GM21619 (cell line): ENCODE measurements around the gene OPCML.

ENCODE experiments used
- ATAC-seq: cut with Tn5 transposase; IDR thresholded peaks from one replicate; pipeline ENCODE4 v1.9.1; 2021; ENCODE audit not compliant: unreplicated experiment

The OPCML gene

GRCh38 chr11:132601875-132602274 lies 930.4 kb downstream of the OPCML start:
- no peak for ATAC-seq

GRCh38 chr11:132595711-132596134 lies 936.6 kb downstream of the OPCML start:
- ATAC-seq, result no peak

- ATAC-seq, result no peak
These were observed 937.1 kb downstream of the OPCML start for GRCh38 chr11:132595246-132595645.

- ATAC-seq, result no peak
These were observed 941.3 kb downstream of the OPCML start for GRCh38 chr11:132590986-132591385.

GRCh38 chr11:132590554-132590953 lies 941.7 kb downstream of the OPCML start:
- no peak for ATAC-seq

GRCh38 chr11:132589791-132590190 lies 942.5 kb downstream of the OPCML start:
- ATAC-seq, result no peak

- ATAC-seq, result no peak
These were observed 943.9 kb downstream of the OPCML start for GRCh38 chr11:132588366-132588765.

- ATAC-seq, result no peak
These were observed 944.6 kb downstream of the OPCML start for GRCh38 chr11:132587716-132588115.

GRCh38 chr11:132586801-132587200 lies 945.5 kb downstream of the OPCML start:
- no peak for ATAC-seq

GRCh38 chr11:132579634-132580327 lies 952.5 kb downstream of the OPCML start:
- no peak for ATAC-seq

- ATAC-seq, result no peak
These were observed 953.2 kb downstream of the OPCML start for GRCh38 chr11:132579136-132579535.

- ATAC-seq, result no peak
These were observed 953.7 kb downstream of the OPCML start for GRCh38 chr11:132578580-132578979.

- ATAC-seq, result no peak
These were observed 955.6 kb downstream of the OPCML start for GRCh38 chr11:132576706-132577105.

GRCh38 chr11:132564091-132564885 lies 968.0 kb downstream of the OPCML start:
- ATAC-seq, result no peak

GRCh38 chr11:132563050-132563449 lies 969.3 kb downstream of the OPCML start:
- no peak for ATAC-seq

GRCh38 chr11:132561937-132562336 lies 970.4 kb downstream of the OPCML start:
- no peak for ATAC-seq

GRCh38 chr11:132559331-132560036 lies 972.8 kb downstream of the OPCML start:
- no peak for ATAC-seq

- no peak for ATAC-seq
These were observed 976.0 kb downstream of the OPCML start for GRCh38 chr11:132556316-132556715.

- no peak for ATAC-seq
These were observed 976.7 kb downstream of the OPCML start for GRCh38 chr11:132555617-132556016.

GRCh38 chr11:132551016-132551415 lies 981.3 kb downstream of the OPCML start:
- ATAC-seq, result no peak

GRCh38 chr11:132549561-132549960 lies 982.7 kb downstream of the OPCML start:
- ATAC-seq, result no peak

GRCh38 chr11:132549001-132549400 lies 983.3 kb downstream of the OPCML start:
- ATAC-seq, result no peak
